HEK293 (cell line): Measurements from ENCODE around the gene NEO1.

Experiments
- BCL6B ChIP-seq: fragments of 450-650 bp; formaldehyde crosslinking; IDR thresholded peaks from 2 replicates; pipeline ENCODE4 v1.5.1; 2017; ENCODE audit warnings: missing biosample characterization, missing genetic modification characterization
- KLF10 ChIP-seq: fragments of 450-650 bp; IDR thresholded peaks from 2 replicates; pipeline ENCODE4 v1.5.1; 2018; ENCODE audit warnings: missing biosample characterization, mild to moderate bottlenecking, missing genetic modification characterization
- KLF17 ChIP-seq: fragments of 450-650 bp; formaldehyde crosslinking; IDR thresholded peaks from 2 replicates; pipeline ENCODE4 v1.5.1; 2016; ENCODE audit warnings: missing biosample characterization, missing genetic modification characterization
- KLF8 ChIP-seq: fragments of 450-650 bp; formaldehyde crosslinking; IDR thresholded peaks from 2 replicates; pipeline ENCODE4 v1.5.1; 2016; ENCODE audit warnings: missing biosample characterization, missing genetic modification characterization
- MYNN ChIP-seq: fragments of 450-650 bp; formaldehyde crosslinking; IDR thresholded peaks from 2 replicates; pipeline ENCODE4 v1.5.1; 2016; ENCODE audit warnings: missing biosample characterization, missing genetic modification characterization, borderline replicate concordance
- SCRT2 ChIP-seq: fragments of 450-650 bp; formaldehyde crosslinking; IDR thresholded peaks from 2 replicates; pipeline ENCODE4 v1.5.1; 2016; ENCODE audit warnings: missing biosample characterization, missing genetic modification characterization
- YY1 ChIP-seq: fragments of 450-650 bp; formaldehyde crosslinking; IDR thresholded peaks from 2 replicates; pipeline ENCODE4 v1.5.1; 2018; ENCODE audit warnings: missing biosample characterization, missing genetic modification characterization
- ZBTB20 ChIP-seq: fragments of 450-650 bp; formaldehyde crosslinking; IDR thresholded peaks from 2 replicates; pipeline ENCODE4 v1.5.1; 2016; ENCODE audit warnings: missing biosample characterization, missing genetic modification characterization
- ZBTB6 ChIP-seq: fragments of 450-650 bp; formaldehyde crosslinking; IDR thresholded peaks from 2 replicates; pipeline ENCODE4 v1.5.1; 2017; ENCODE audit warnings: missing biosample characterization, missing genetic modification characterization
- ZBTB8A ChIP-seq: fragments of 450-650 bp; formaldehyde crosslinking; IDR thresholded peaks from 2 replicates; pipeline ENCODE4 v1.5.1; 2016; ENCODE audit warnings: missing biosample characterization, missing genetic modification characterization
- ZEB2 ChIP-seq: fragments of 450-650 bp; formaldehyde crosslinking; IDR thresholded peaks from 2 replicates; pipeline ENCODE4 v1.5.1; 2016; ENCODE audit warnings: missing biosample characterization, missing genetic modification characterization
- ZFP37 ChIP-seq: fragments of 450-650 bp; formaldehyde crosslinking; IDR thresholded peaks from 2 replicates; pipeline ENCODE4 v1.5.1; 2016; ENCODE audit warnings: missing biosample characterization, missing genetic modification characterization
- ZNF10 ChIP-seq: fragments of 450-650 bp; formaldehyde crosslinking; IDR thresholded peaks from 2 replicates; pipeline ENCODE4 v1.5.1; 2017; ENCODE audit warnings: missing biosample characterization, missing genetic modification characterization
- ZNF174 ChIP-seq: fragments of 450-650 bp; formaldehyde crosslinking; IDR thresholded peaks from 2 replicates; pipeline ENCODE4 v1.5.0; 2017; ENCODE audit warnings: missing biosample characterization, mild to moderate bottlenecking, missing genetic modification characterization
- ZNF184 ChIP-seq: fragments of 450-650 bp; IDR thresholded peaks from 2 replicates; pipeline ENCODE4 v1.5.1; 2018; ENCODE audit warnings: missing biosample characterization, mild to moderate bottlenecking, missing genetic modification characterization
- ZNF202 ChIP-seq: fragments of 450-650 bp; formaldehyde crosslinking; IDR thresholded peaks from 2 replicates; pipeline ENCODE4 v1.5.1; 2016; ENCODE audit warnings: missing biosample characterization, missing genetic modification characterization, borderline replicate concordance
- ZNF221 ChIP-seq: fragments of 450-650 bp; formaldehyde crosslinking; IDR thresholded peaks from 2 replicates; pipeline ENCODE4 v1.5.1; 2017; ENCODE audit warnings: missing biosample characterization, missing genetic modification characterization, borderline replicate concordance
- ZNF292 ChIP-seq: fragments of 450-650 bp; formaldehyde crosslinking; IDR thresholded peaks from 2 replicates; pipeline ENCODE4 v1.5.1; 2016; ENCODE audit warnings: low read depth, missing biosample characterization, missing genetic modification characterization, borderline replicate concordance
- ZNF302 ChIP-seq: fragments of 450-650 bp; formaldehyde crosslinking; IDR thresholded peaks from 2 replicates; pipeline ENCODE4 v1.5.1; 2016; ENCODE audit warnings: missing biosample characterization, missing genetic modification characterization, low read depth
- ZNF335 ChIP-seq: fragments of 450-650 bp; formaldehyde crosslinking; conservative IDR thresholded peaks from 2 replicates; pipeline ENCODE4 v1.5.1; 2016; ENCODE audit warnings: missing biosample characterization, missing genetic modification characterization
- ZNF350 ChIP-seq: fragments of 450-650 bp; formaldehyde crosslinking; IDR thresholded peaks from 2 replicates; pipeline ENCODE4 v1.5.0; 2017; ENCODE audit warnings: missing biosample characterization, mild to moderate bottlenecking, missing genetic modification characterization
- ZNF37A ChIP-seq: fragments of 450-650 bp; IDR thresholded peaks from 2 replicates; pipeline ENCODE4 v1.5.1; 2018; ENCODE audit warnings: missing biosample characterization, missing genetic modification characterization
- ZNF391 ChIP-seq: fragments of 450-650 bp; formaldehyde crosslinking; IDR thresholded peaks from 2 replicates; pipeline ENCODE4 v1.5.1; 2016; ENCODE audit warnings: low read depth, missing biosample characterization, missing genetic modification characterization, borderline replicate concordance
- ZNF423 ChIP-seq: fragments of 450-650 bp; formaldehyde crosslinking; IDR thresholded peaks from 2 replicates; pipeline ENCODE4 v1.5.1; 2016; ENCODE audit warnings: missing biosample characterization, missing genetic modification characterization
- ZNF521 ChIP-seq: fragments of 450-650 bp; formaldehyde crosslinking; IDR thresholded peaks from 2 replicates; pipeline ENCODE4 v1.5.1; 2017; ENCODE audit warnings: missing biosample characterization, mild to moderate bottlenecking, missing genetic modification characterization
- ZNF560 ChIP-seq: fragments of 450-650 bp; formaldehyde crosslinking; IDR thresholded peaks from 2 replicates; pipeline ENCODE4 v1.5.1; 2017; ENCODE audit warnings: missing biosample characterization, missing genetic modification characterization, borderline replicate concordance
- ZNF610 ChIP-seq: fragments of 450-650 bp; formaldehyde crosslinking; IDR thresholded peaks from 2 replicates; pipeline ENCODE4 v1.5.1; 2016; ENCODE audit warnings: missing biosample characterization, missing genetic modification characterization, borderline replicate concordance
- ZNF623 ChIP-seq: fragments of 450-650 bp; formaldehyde crosslinking; IDR thresholded peaks from 2 replicates; pipeline ENCODE4 v1.5.1; 2016; ENCODE audit warnings: missing biosample characterization, missing genetic modification characterization
- ZNF664 ChIP-seq: fragments of 450-650 bp; formaldehyde crosslinking; IDR thresholded peaks from 2 replicates; pipeline ENCODE4 v1.5.1; 2016; ENCODE audit warnings: missing biosample characterization, missing genetic modification characterization
- ZNF707 ChIP-seq: fragments of 450-650 bp; formaldehyde crosslinking; IDR thresholded peaks from 2 replicates; pipeline ENCODE4 v1.5.1; 2016; ENCODE audit warnings: missing biosample characterization, missing genetic modification characterization
- ZNF843 ChIP-seq: fragments of 450-650 bp; formaldehyde crosslinking; IDR thresholded peaks from 2 replicates; pipeline ENCODE4 v1.5.1; 2016; ENCODE audit warnings: missing biosample characterization, missing genetic modification characterization
- ZXDB ChIP-seq: fragments of 450-650 bp; formaldehyde crosslinking; IDR thresholded peaks from 2 replicates; pipeline ENCODE4 v1.5.1; 2016; ENCODE audit warnings: missing biosample characterization, missing genetic modification characterization
- TF ChIP-seq, protein P1 (sequence below): fragments of 450-650 bp; formaldehyde crosslinking; IDR thresholded peaks from 2 replicates; pipeline ENCODE4 v1.5.1; 2016; ENCODE audit warnings: missing biosample characterization, missing genetic modification characterization
- TF ChIP-seq, protein P2 (sequence below): fragments of 450-650 bp; formaldehyde crosslinking; IDR thresholded peaks from 2 replicates; pipeline ENCODE4 v1.5.1; 2016; ENCODE audit warnings: missing biosample characterization, missing genetic modification characterization

Gene NEO1

DNA sequence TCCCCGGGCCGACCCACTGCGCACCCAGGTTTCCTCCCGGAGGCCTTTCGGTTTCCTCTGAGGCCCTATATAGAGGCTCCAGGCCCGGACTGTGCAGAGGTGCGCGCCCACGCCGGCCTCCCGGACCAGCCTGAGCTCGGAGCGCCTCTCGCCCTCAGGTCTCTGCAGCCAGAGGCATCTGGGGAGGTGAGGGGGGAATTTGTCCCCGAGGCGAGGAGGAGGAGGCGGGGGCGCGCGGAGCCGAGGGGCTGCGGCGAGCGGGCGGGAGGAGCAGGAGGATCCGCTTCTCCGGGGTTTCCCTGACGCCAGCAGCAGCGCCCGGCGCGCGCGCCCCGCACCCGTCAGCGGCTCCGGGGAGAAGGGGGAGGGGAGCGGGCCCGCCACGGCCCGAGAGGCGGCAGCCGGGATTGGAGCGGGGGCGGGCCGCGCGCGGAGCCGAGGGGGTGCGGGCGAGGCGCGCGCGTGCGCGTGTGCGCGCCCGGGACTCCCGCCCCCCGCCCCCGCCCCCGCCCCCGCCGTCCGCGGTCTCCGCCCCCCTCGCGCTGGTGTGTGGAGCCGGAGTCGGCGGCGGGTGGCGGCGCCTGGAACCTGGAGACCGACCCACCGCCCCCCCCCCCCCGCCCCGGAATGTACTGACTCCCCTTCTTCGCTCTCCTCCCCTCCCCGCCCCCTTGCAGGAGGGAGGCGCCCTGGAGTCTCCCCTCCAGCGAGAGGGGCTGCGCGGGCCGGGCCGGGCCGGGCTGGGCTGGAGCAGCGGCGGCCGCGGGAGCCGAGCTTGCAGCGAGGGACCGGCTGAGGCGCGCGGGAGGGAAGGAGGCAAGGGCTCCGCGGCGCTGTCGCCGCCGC, at the start of gene NEO1 (continued):
- TF ChIP-seq ZBTB6 (tag by site-specific recombination) (no peak), YY1 (tag by site-specific recombination) (peak; percentile 54; the same call in 1 of the 2 replicates), KLF8 (peak; percentile 79), ZNF664 (tag by site-specific recombination) (no peak), ZNF174 (tag by site-specific recombination) (no peak), SCRT2 (tag by site-specific recombination) (no peak), ZNF843 (peak; percentile 47; the same call in 1 of the 2 replicates), ZNF707 (tag by site-specific recombination) (no peak), ZNF202 (tag by site-specific recombination) (no peak), ZNF292 (tag by site-specific recombination) (no peak), ZNF37A (tag by site-specific recombination) (no peak), ZXDB (tag by site-specific recombination) (peak; percentile 100), ZFP37 (tag by site-specific recombination) (peak; percentile 67; the same call in 1 of the 2 replicates), ZEB2 (peak; percentile 79), ZNF623 (tag by site-specific recombination) (no peak), ZNF423 (tag by site-specific recombination) (0 out of 2 replicates have a peak, but pooled peaks have one; percentile 15), ZBTB8A (peak; percentile 87), ZNF560 (tag by site-specific recombination) (no peak), ZNF335 (tag by site-specific recombination) (peak; percentile 35; the same call in 1 of the 2 replicates), ZNF302 (0 out of 2 replicates have a peak, but pooled peaks have one; percentile 21), KLF10 (peak; percentile 65), ZNF391 (tag by site-specific recombination) (peak; percentile 67; the same call in 1 of the 2 replicates), ZNF521 (tag by site-specific recombination) (no peak), ZNF10 (tag by site-specific recombination) (0 out of 2 replicates have a peak, but pooled peaks have one; percentile 11), MYNN (no peak), ZNF350 (tag by site-specific recombination) (no peak), KLF17 (tag by site-specific recombination) (0 out of 2 replicates have a peak, but pooled peaks have one; percentile 75), BCL6B (no peak), ZNF610 (tag by site-specific recombination) (peak; percentile 78), ZNF221 (no peak), ZNF184 (tag by site-specific recombination) (peak; percentile 39; the same call in 1 of the 2 replicates), ZBTB20 (peak; percentile 51; the same call in 1 of the 2 replicates)
- TF ChIP-seq, protein P1, sequence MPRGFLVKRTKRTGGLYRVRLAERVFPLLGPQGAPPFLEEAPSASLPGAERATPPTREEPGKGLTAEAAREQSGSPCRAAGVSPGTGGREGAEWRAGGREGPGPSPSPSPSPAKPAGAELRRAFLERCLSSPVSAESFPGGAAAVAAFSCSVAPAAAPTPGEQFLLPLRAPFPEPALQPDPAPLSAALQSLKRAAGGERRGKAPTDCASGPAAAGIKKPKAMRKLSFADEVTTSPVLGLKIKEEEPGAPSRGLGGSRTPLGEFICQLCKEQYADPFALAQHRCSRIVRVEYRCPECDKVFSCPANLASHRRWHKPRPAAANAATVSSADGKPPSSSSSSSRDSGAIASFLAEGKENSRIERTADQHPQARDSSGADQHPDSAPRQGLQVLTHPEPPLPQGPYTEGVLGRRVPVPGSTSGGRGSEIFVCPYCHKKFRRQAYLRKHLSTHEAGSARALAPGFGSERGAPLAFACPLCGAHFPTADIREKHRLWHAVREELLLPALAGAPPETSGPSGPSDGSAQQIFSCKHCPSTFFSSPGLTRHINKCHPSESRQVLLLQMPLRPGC: 0 out of 2 replicates have a peak, but pooled peaks have one; percentile 49
- TF ChIP-seq, protein P2, sequence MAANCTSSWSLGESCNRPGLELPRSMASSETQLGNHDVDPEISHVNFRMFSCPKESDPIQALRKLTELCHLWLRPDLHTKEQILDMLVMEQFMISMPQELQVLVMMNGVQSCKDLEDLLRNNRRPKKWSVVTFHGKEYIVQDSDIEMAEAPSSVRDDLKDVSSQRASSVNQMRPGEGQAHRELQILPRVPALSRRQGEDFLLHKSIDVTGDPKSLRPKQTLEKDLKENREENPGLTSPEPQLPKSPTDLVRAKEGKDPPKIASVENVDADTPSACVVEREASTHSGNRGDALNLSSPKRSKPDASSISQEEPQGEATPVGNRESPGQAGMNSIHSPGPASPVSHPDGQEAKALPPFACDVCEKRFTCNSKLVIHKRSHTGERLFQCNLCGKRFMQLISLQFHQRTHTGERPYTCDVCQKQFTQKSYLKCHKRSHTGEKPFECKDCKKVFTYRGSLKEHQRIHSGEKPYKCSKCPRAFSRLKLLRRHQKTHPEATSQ (tag by site-specific recombination): 0 out of 2 replicates have a peak, but pooled peaks have one; percentile 61
